Transverse colon (tissue), 4 donors: Measurements from ENCODE around the gene CDC14B. TPM values are rescaled to one million over a fixed set of nuclear protein-coding genes. Genes with fewer than 3 reads are reported as not detected.

Source experiments
- DNase-seq: peaks from one replicate; pipeline ENCODE4 v3.0.0-alpha.2; 2019
- H3K27ac ChIP-seq, 4 donors: fragments of 200-600 bp; sonication (generic); 2 replicates each; pipeline ENCODE4 v1.5.1; 2016 to 2018; ENCODE audit warnings: inconsistent platforms in 4 of 4
- H3K27me3 ChIP-seq: fragments of 200-600 bp; sonication (generic); 2 replicates; pipeline ENCODE4 v1.5.1; 2017; ENCODE audit warnings: inconsistent platforms
- H3K36me3 ChIP-seq, 4 donors: fragments of 200-600 bp; sonication (generic); 2 replicates each; pipeline ENCODE4 v1.5.1; 2017 to 2019; ENCODE audit warnings: inconsistent platforms in 4 of 4
- H3K4me1 ChIP-seq, 4 donors: fragments of 200-600 bp; sonication (generic); 2 replicates each; pipeline ENCODE4 v1.5.1; 2017 to 2020; ENCODE audit warnings: inconsistent platforms in 4 of 4
- H3K4me3 ChIP-seq, 4 donors: fragments of 200-600 bp; sonication (generic); 1 replicate in 1 of 4; 2 replicates in 3 of 4; pipeline versions ENCODE4 v1.5.1 to v1.6.1; 2017 to 2019; ENCODE audit warnings: inconsistent platforms in 4 of 4
- H3K9me3 ChIP-seq, 2 donors: fragments of 200-600 bp; sonication (generic); 2 replicates each; pipeline ENCODE4 v1.5.1; 2017 to 2019; ENCODE audit warnings: inconsistent platforms in 2 of 2
- CTCF ChIP-seq, 5 experiments: fragments of 200-600 bp in 3 of 5; fragments of 450-650 bp in 2 of 5; sonication (generic) in 3 of 5; IDR thresholded peaks; 1 replicate in 2 of 5; 2 replicates in 3 of 5; pipeline ENCODE4 v1.5.1; 2016 to 2017; ENCODE audit warnings: antibody characterized with exemption in 5 of 5, inconsistent platforms in 3 of 5, mild to moderate bottlenecking in 2 of 5, moderate library complexity in 1 of 5
- EP300 ChIP-seq: sonication (generic); formaldehyde crosslinking; IDR thresholded peaks from one replicate; pipeline ENCODE4 v1.6.1; 2017; ENCODE audit warnings: antibody characterized with exemption, low read depth
- POLR2A ChIP-seq: fragments of 450-650 bp; IDR thresholded peaks from one replicate; pipeline ENCODE4 v1.6.1; 2016; ENCODE audit warnings: antibody characterized with exemption, mild to moderate bottlenecking, moderate library complexity
- POLR2AphosphoS5 ChIP-seq, 3 donors: sonication (generic); formaldehyde crosslinking; IDR thresholded peaks; one replicate each; pipeline ENCODE4 v1.6.1; 2016; ENCODE audit warnings: antibody characterized with exemption in 3 of 3
- WGBS, 2 donors: methylation state at CpG; one replicate each; pipeline ENCODE4 v1.1.5; 2018; ENCODE audit warnings: low coverage in 1 of 2; 5-methylcytosine and 5-hydroxymethylcytosine counted together
- in situ Hi-C, 4 donors: fragments of 200-750 bp; cut with MboI; loops; one replicate each; pipeline versions ENCODE4 v1.15.0 to v1.15.1; 2017; ENCODE audit warnings: low sequenced_read_pairs in 3 of 4, low pct_ligation_motif_present in 1 of 4, low pct_unique_long_range_greater_than_20kb in 1 of 4
- intact Hi-C: fragments of 100-400 bp; cut with DNase I; formaldehyde crosslinking; loops from one replicate; pipeline ENCODE4 v1.15.1; 2023; ENCODE audit warnings: low total_unique reads
- total RNA-seq, 4 donors: library from RNA; depleted of rRNA; stranded (reverse); fragments of >200 nt; gene quantifications; one replicate each; pipeline ENCODE4 v1.1.0, GENCODE V29; 2016

The CDC14B gene
- total RNA-seq, 4 donors from 2014 or later = 18.0 to 22.3 (median 20.9) TPM

DNA sequence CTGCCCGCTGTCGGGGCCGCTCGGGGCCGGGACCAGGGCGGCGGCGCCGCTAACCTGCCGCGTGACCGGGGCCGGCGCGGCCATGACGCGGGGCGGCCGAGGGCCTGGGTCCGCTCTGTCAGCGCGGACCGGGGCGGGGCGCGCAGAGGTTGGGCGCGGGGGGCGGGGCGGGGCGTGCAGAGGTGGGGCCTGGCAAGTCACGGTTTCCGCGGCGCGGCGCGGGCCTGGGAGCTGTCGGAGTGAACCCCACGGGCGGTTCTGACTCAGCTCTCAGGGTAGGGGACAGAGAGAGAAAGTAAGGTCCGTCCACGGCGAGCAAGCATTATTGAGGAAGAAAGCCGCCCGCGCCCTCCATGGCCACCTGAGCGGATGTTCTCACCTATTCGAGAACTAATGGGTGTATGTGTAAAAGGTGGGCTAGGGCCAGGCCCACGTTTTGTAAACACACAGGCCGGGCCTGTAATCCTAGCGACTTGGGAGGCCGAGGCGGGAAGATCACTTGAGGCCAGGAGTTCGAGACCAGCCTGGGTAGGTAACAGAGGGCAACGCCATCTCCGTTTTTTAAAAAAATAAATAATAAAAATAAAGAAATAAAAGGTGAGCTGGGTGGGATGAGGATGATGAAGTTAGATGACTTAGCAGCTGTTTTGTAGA, 35.7 kb upstream of the CDC14B start, which contains the start of gene PRXL2C:
Gene PRXL2C, minus strand, starts transcription at position 120 of the 654 bp plus-strand sequence. Its CDS starts 36 bp downstream, at position 84.
- no peak for TF ChIP-seq CTCF (IDR thresholded peaks at IDR 0.05)
- peak in 2 of 3 donors; percentile 5 to 28 for TF ChIP-seq POLR2AphosphoS5 (IDR thresholded peaks at IDR 0.05)
- H3K4me3 ChIP-seq = peak within 1 kb of the TSS; percentile 63 to 76 (median 65)
- no peaks in the 10 kb centered on the region for H3K27me3 ChIP-seq
- intact Hi-C loops = loop anchor here (10.0 kb wide), 2 partner anchors 201 to 241 kb away; partner anchors contain the start of genes HABP4 and ZNF367
- DNase-seq = peak; percentile 90
- H3K27ac ChIP-seq = peak within 1 kb of the TSS; percentile 94 to 96 (median 96)
- 3 to 14% methylated on average over 7 to 38 of the region's 57 CpGs for WGBS, 2 donors
- peaks cover 0 to 8% (median 4%) of the 10 kb centered on the region in 4 donors for H3K36me3 ChIP-seq
- in situ Hi-C loops = loop anchor here in 3 of 4 donors (5.0 to 25.0 kb wide), 3 partner anchors 211 to 328 kb away; no protein-coding TSS in a partner anchor
- H3K4me1 ChIP-seq = peaks cover 6 to 18% (median 10%) of the 10 kb centered on the region in 4 donors
- H3K9me3 ChIP-seq = no peaks in the 10 kb centered on the region

GRCh38 chr9:96654450-96655197, 35.0 kb upstream of the CDC14B start:
- peak in 1 of 5 experiments; percentile 14 for TF ChIP-seq CTCF (IDR thresholded peaks at IDR 0.05)
- TF ChIP-seq POLR2AphosphoS5 (IDR thresholded peaks at IDR 0.05) = peak; percentile 56 to 65 (median 61)
- peak; percentile 38 for TF ChIP-seq POLR2A
- no peak for TF ChIP-seq EP300
- peaks cover 6 to 18% (median 10%) of the 10 kb centered on the region in 4 donors for H3K4me1 ChIP-seq
- intact Hi-C loops (loop anchor here (1.0 to 10.0 kb wide), 3 partner anchors 87 to 240 kb away; partner anchors contain the start of genes HABP4 and ZNF367), in situ Hi-C loops (loop anchor here in 3 of 4 donors (5.0 to 25.0 kb wide), 3 partner anchors 210 to 327 kb away; no protein-coding TSS in a partner anchor)
- peak overlapping the region; percentile 63 to 76 (median 65) for H3K4me3 ChIP-seq
- 0% methylated on average over 71 of the region's 74 CpGs; no CpG with 5 or more reads in 1 of the 2 donors for WGBS, 2 donors
- peak overlapping the region; percentile 94 to 96 (median 96) for H3K27ac ChIP-seq
- peak; percentile 81 for DNase-seq
- H3K27me3 ChIP-seq = no peaks in the 10 kb centered on the region
- no peaks in the 10 kb centered on the region for H3K9me3 ChIP-seq
- H3K36me3 ChIP-seq = peaks cover 0 to 8% (median 4%) of the 10 kb centered on the region in 4 donors

- intact Hi-C loops = loop anchor here (10.0 kb wide), 2 partner anchors 197 to 237 kb away; partner anchors contain the start of genes HABP4 and ZNF367
- H3K27ac ChIP-seq = no peak overlapping the region
- no peak for DNase-seq
- TF ChIP-seq EP300 (no peak), CTCF (IDR thresholded peaks at IDR 0.05) (peak in 4 of 5 experiments; percentile 15 to 44 (median 38))
- no peak overlapping the region for H3K4me3 ChIP-seq
- H3K9me3 ChIP-seq = no peaks in the 10 kb centered on the region
- no peaks in the 10 kb centered on the region for H3K27me3 ChIP-seq
- peaks cover 0 to 14% (median 4%) of the 10 kb centered on the region in 4 donors for H3K36me3 ChIP-seq
- in situ Hi-C loops = loop anchor here in 3 of 4 donors (10.0 to 25.0 kb wide), 2 partner anchors 207 to 314 kb away; no protein-coding TSS in a partner anchor
- peaks cover 6 to 18% (median 10%) of the 10 kb centered on the region in 4 donors for H3K4me1 ChIP-seq
Observed at GRCh38 chr9:96651626-96652025, 32.0 kb upstream of the CDC14B start.
